Fibroblast of skin of right biceps (primary cell): ENCODE data around the gene PEAK1.
"Not testable (repeated sequence)": the region's sequence is repeated elsewhere in the genome, so short reads cannot be mapped to it uniquely, and the experiment has no call there.

ENCODE experiments used
- DNase-seq: peaks from one replicate; pipeline ENCODE4 v3.0.0-alpha.2; 2013

Gene PEAK1

DNA sequence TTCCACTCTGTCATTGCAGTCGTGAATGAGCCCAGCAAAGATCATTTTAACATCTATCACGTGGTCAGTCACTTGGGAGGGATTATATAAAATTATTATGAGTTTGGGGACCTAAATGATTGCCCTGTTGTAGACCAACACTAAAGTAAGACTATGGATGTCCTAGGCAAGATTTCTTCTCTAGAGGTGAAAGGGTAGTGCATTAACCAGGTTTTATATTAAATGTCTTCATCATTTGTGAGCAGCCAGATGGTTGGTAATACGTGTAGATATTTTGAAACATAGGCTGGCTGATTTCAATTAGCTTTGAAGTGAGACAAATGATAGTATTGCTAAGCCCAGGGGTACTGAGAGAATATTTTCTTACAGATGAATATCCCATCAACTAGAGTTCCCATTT is 198.7 kb downstream of the PEAK1 start:
- DNase-seq, result no peak

DNA sequence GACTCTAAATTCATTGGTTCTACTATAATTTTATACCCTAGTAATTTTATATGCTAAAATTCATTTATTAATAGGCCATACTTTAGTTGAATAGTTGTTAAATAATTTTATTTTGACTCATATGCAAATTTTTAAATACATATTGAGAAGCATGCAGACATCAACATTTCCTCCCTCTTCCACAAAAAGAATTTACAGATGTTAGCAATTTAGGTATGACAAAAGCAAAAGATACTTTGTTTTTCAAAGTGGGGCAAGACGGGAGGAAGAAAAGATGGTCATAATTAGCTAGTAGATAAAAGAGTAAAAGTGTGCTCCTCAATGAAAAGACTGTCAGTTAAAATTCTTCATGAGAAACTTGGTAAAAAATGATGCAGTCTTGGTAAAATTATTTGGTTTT is 200.1 kb downstream of the PEAK1 start:
- DNase-seq, result peak; percentile 40

DNA sequence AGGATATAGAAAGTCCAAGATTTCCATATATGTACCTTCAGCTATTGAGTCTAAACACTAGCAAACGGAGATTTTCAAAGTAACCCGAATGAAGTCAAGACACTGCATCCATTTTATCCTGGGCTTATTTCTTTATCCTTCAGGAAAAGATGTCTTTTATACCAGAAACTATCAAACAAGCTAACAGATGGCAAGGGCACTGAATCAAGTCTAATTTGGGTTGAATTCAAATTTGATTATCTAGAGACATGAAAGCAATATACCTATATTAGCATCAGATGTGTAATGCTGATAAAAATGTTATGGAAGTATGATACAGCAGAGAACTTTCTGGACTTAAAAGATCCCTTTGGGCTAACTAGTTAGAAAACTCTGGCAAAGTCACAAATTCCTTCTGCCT is 210.7 kb downstream of the PEAK1 start:
- no peak for DNase-seq

- no peak for DNase-seq
Measured at GRCh38 chr15:77208241-77208640, 211.7 kb downstream of the PEAK1 start.

DNA sequence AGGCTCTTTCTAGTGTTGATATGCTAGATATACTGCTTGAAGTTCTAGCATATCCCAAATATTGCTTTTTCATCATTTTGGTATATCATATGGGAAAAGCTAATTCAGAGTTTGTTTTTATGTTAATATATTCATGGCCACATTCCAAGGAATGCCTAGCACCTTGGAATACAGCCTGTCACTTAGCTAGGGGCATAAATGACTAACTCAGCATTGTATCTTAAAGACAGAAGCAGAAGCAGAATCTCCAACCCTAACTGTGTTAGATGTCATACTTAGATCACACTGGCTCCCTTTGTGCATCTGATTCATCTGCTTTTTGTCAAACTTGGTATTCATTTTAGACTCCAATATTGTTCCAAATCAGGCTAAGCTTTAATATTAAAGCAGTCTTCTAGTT is 218.2 kb downstream of the PEAK1 start:
- no peak for DNase-seq

DNA sequence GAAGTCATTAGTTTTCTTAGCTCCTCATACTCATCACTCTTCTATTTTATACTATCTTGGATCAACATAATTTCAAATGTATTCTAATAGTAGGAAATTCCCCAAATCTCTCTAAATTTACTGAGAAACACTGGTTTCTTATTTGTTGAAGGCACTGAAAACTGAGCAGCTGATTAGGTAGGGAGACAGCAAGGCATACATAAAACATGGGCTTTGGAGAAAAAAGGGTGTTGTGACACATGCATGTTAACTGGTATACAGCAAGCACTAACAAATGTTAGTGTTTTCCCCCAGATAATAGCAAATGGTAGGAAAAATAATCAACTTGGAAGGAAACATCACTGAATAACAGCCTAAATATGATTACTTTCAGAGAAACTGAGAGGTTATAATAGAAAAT is 223.5 kb downstream of the PEAK1 start:
- DNase-seq, result no peak

- no peak for DNase-seq
Measured at GRCh38 chr15:77195586-77195985, 224.3 kb downstream of the PEAK1 start.

DNA sequence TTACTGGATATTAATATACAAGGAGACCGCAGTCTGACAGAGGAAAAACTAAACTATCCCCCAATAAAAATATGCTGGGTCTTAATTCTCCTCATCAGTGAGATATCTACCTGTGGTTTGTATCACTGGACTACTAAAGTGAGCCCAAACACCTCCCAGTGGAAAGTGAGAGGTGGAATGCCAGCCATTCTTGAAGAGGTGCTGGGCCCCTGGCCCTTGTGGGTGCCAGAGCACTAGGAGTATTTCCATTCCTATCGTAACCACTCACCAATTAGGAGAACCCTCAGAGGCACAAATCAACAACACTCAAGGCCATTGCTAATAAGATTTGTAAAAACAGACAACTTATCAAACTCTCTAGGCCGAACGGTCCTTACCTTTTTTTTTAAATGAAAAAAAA is 227.5 kb downstream of the PEAK1 start:
- no peak for DNase-seq

DNA sequence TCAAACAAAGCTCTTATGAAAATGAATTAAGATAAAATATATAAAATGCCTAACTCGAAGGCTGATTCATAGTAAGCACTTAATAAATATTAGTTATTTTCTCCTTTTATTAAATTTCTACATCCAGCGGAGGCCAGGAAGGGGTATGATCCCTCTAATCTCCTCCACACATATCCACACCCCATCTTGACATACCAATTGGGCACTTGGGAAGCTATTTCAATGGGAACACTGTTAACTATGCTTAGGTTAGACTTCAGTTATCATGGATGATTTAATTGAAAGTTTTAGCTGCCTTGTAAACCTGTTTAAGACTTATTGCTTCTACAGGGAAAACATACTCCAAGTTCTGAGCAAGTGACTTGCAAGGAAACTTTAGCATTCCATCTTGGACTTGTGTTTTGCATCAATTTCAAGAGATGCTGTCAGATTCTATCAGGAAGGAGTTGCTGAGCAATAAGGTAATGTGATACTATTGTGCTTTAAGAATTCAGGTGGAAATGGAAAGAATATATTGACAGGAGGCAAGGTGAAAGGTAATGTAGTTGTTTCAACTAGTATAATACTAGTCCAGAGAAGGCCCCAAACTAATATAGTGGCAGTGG is 228.6 kb downstream of the PEAK1 start:
- DNase-seq, result no peak

- DNase-seq, result peak; percentile 50
Measured at GRCh38 chr15:77187751-77188464, 232.0 kb downstream of the PEAK1 start.

GRCh38 chr15:77186594-77187011 is 233.3 kb downstream of the PEAK1 start:
- peak; percentile 45 for DNase-seq

DNA sequence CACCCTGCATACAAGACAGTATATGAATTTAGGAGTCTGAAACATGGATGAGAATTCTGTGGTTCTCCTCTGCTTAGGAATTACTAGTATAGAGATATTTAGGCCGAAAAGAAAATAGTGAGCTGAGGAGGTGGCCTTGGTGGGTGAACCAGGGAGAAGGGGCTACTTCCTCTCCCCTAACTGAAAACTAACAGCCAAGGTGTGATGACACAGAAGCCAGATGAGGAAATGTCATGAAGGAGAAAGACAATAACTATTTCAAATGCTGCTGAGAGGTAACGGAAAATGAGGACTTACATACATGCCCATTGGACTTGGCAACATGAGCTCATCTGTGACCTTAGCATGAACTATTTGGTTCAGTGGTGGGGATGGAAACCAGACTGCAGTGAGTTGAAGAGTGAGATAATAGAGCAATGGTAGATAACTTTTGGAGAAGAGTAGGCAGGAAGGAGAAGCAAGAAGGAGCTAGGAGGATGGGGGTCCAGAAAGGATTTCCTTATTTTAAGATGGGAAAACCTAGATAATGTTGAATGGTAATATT is 234.6 kb downstream of the PEAK1 start:
- peak; percentile 39 for DNase-seq

DNA sequence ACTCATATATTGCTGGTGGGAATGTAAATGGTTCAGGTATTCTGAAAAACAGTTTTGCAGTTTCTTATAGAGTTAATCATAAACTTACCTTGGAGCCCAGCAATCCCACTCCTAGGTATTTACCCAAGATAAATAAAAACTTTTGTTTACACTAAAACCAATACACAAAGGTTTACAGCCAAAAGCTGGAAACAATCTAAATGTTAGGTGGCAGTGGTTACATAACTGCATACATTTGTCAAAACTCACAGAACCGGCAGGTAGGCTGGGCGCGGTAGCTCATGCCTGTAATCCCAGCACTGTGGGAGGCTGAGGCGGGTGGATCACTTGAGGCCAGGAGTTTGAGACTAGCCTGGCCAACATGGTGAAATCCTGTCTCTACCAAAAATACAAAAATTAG is 235.6 kb downstream of the PEAK1 start:
- not testable (repeated sequence) for DNase-seq

DNA sequence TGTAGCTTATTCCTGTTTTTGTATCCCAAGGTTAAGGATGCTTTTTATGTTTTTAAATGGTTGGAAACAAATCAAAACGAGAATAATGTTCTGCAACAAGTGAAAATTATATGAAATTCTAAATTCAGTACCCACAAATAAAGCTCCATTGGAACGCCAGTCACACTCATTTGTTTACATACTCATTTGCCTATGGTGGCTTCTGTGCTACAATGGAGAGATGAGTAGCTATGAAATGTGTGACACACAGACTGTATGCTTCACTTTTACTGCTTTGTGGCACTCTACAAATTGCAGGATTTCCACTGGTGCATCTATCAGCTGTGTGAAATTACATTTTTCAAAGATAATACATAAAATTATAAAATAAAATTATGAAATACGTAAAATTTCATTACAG is 236.8 kb downstream of the PEAK1 start:
- DNase-seq, result no peak

GRCh38 chr15:77181305-77182074 is 238.4 kb downstream of the PEAK1 start:
- no peak for DNase-seq

DNA sequence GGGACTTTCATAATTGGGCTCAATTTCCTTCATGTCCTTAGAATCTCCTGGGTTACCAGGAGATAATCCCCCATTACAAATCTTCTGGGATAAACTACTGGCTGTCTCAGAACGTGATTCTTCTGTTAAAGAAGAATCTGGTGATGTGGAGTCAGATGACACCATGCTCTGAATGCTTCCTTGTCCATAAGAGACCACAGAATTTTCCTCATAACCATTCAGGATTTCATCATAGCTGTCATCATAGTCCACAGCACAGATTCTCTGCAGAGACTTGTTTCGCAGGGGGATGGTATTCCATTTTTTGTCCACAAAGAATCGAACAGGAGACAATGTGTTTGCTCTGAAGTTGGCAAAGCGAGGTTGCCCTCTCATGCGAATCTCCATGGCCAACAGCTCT is 239.1 kb downstream of the PEAK1 start:
- DNase-seq, result peak; percentile 81

GRCh38 chr15:77180270-77180669 is 239.6 kb downstream of the PEAK1 start:
- no peak for DNase-seq

- no peak for DNase-seq
Measured at GRCh38 chr15:77179541-77179998, 240.3 kb downstream of the PEAK1 start.

DNA sequence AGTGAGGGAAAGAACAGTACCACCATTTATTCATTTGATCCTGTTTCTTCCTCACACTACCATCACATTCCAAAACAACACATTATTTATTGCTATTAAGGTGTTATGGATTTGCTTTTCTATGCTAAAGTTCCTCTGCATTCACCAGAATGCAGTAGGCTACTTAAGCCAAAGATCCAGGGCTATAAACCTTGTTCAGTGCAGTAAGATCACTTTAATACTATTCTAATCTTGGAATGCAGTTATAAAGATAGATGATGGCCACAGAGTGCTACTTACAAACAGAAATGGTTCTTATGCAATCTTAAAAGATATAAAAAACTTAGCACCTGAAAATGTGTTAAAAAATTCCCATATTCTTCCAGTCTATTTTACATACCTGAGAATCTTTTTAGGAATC is 241.5 kb downstream of the PEAK1 start:
- no peak for DNase-seq

GRCh38 chr15:77176148-77176547 is 243.8 kb downstream of the PEAK1 start:
- DNase-seq, result not testable (repeated sequence)

GRCh38 chr15:77173487-77173886 is 246.4 kb downstream of the PEAK1 start:
- no peak for DNase-seq

GRCh38 chr15:77171221-77171967 is 248.5 kb downstream of the PEAK1 start:
- DNase-seq, result no peak

DNA sequence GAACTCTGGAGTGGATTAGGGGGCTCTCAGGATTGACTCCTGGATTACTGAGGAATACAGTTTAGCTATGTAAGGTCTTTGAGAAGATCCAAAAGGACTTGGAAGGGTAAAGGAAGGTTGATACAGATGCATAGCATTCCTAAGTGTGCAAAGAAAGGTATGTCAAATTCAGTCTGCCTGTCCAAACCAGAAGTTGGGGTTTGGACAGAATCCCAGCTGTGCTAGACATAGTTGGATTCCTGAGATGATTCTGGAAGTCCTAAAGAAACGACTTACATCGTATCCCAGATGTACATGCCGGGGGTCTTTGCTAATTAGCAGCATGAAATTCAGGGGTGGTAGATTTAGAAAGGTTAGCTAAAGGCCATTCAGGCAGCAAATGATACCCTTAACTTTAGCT is 251.3 kb downstream of the PEAK1 start:
- DNase-seq, result peak; percentile 86
